Psoas muscle (tissue), 8 donors: ENCODE measurements around the gene COLQ. TPM values are rescaled to one million over a fixed set of nuclear protein-coding genes. Genes with fewer than 3 reads are reported as not detected.

ENCODE experiments used
- ATAC-seq, 4 donors: fragments of 200-7000 bp; cut with Tn5 transposase; one replicate each; pipeline ENCODE4 v1.9.1; 2020; ENCODE audit warnings: moderate library complexity in 3 of 4, mild to moderate bottlenecking in 2 of 4
- DNase-seq, 2 donors: peaks; one replicate each; pipeline ENCODE4 v3.0.0-alpha.2; 2020
- H3K27ac ChIP-seq: fragments of 200-600 bp; one replicate; pipeline ENCODE4 v1.8.0; 2022
- H3K27me3 ChIP-seq, 3 donors: fragments of 200-600 bp in 1 of 3; one replicate each; pipeline versions ENCODE4 v1.6.1 to v1.8.0; 2013 to 2022; ENCODE audit warnings: low read length in 2 of 3, mild to moderate bottlenecking in 2 of 3, moderate library complexity in 1 of 3; ENCODE audit not compliant: insufficient read depth in 3 of 3
- H3K36me3 ChIP-seq, 2 donors: fragments of 200-600 bp in 1 of 2; one replicate each; pipeline versions ENCODE4 v1.6.1 to v1.8.0; 2013 to 2022; ENCODE audit warnings: low read depth in 1 of 2, mild to moderate bottlenecking in 1 of 2, moderate library complexity in 1 of 2; ENCODE audit not compliant: insufficient read depth in 1 of 2
- H3K4me1 ChIP-seq: fragments of 200-600 bp; one replicate; pipeline ENCODE4 v1.8.0; 2022
- H3K4me3 ChIP-seq: fragments of 200-600 bp; one replicate; pipeline ENCODE4 v1.8.0; 2022; ENCODE audit warnings: mild to moderate bottlenecking
- H3K9me3 ChIP-seq: fragments of 200-600 bp; one replicate; pipeline ENCODE4 v1.8.0; 2022
- WGBS, 3 donors: extraction: QIAGEN DNeasy Blood & Tissue Kit; methylation state at CpG; one replicate each; pipeline versions ENCODE4 v1.1.6 to v1.1.7; 2013; 5-methylcytosine and 5-hydroxymethylcytosine counted together
- intact Hi-C, 2 donors: fragments of 100-400 bp; cut with DNase I; formaldehyde crosslinking; loops; one replicate each; pipeline versions ENCODE4 v1.11.0 to v1.14.2; 2022
- polyA plus RNA-seq, 3 donors: library from polyadenylated mRNA; stranded (reverse); fragments of 200-250 nt; gene quantifications; one replicate each; pipeline ENCODE4 v1.2.3, GENCODE V29; 2013
- total RNA-seq, 4 donors: library from RNA; stranded (reverse); fragmentation: NEBNext Ultra II Directional in 2 of 4; extraction: Animal tissue kit (Norgen Biotek cat#: 25700) in 2 of 4; gene quantifications; one replicate each; pipeline versions ENCODE4 v1.2.1 to v1.2.4, GENCODE V29; 2021 to 2023
- TF ChIP-seq, protein P1 (sequence below): fragments of 200-600 bp; IDR thresholded peaks from one replicate; pipeline ENCODE4 v1.8.0; 2022; ENCODE audit warnings: antibody characterized with exemption
- donor health status: healthy with polysubstance abuse.
- donor health status: DM: no; HTN: no; CAD: no; lungs with moderate emphysema.
- donor health status: Bipolar disorder and iron deficiency.
- donor health status: healthy.
- donor health status: DM: yes; HTN: yes; CAD: no.
- donor health status: DM: no; HTN: no; CAD: no.
- donor health status: DM: no; HTN: no; CAD: no.
- donor health status: DM: yes; HTN: yes; CAD: no.

The COLQ gene
- total and polyA plus RNA-seq, 7 donors, result 4.6 to 18.2 (median 10.0) TPM

DNA sequence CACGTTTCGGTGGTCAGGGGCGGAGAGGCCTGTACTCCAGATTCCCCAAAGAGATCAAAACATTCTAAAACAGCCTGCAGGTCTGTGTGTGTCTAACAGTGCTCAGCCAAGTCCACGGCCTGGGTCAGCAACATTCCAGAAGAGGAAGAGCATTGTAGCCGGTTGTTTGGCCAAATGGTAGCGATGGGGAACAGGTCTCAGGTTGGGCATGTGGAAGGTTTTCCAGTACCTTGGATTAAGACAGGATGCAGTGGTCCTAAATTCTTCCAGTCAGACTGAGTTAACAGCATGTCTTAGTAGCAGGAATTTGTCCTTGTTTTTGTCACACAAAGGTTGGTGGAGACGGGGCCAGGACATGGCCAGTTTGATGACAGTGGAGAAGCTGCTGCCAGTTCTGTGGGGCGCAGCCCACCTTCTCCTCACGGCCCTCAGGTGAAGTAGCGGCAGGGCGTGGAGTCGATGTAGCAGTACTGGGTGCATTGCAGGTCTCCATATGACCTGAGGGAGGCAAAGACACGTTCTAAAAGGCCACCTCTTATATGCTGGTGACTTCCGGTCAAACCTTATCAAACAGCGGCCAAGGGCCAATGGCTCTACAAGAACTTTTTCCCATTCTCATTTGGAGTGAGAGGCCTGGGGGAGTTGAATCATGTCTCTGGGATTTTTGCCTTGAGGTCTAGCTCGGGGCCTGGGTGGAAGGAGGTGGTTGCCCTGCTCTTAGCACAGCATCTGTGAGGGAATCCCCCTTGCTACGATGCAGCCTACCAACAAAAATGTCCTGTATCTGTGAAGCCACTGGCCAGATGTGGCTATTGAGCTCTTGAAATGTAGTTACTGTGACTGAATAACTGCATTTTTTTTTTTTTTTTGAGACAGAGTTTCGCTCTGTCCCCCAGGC, 70.0 kb downstream of the COLQ start:
- no peak for DNase-seq
- Histone ChIP-seq H3K27ac (no peak overlapping the region), H3K4me3 (no peak overlapping the region), H3K36me3 (peaks cover 0 to 70% of the 10 kb centered on the region in 2 donors), H3K4me1 (no peaks in the 10 kb centered on the region), H3K27me3 (no peaks in the 10 kb centered on the region), H3K9me3 (no peaks in the 10 kb centered on the region)
- intact Hi-C loops, result no loop called here
- ATAC-seq, result no peak
- TF ChIP-seq, protein P1, sequence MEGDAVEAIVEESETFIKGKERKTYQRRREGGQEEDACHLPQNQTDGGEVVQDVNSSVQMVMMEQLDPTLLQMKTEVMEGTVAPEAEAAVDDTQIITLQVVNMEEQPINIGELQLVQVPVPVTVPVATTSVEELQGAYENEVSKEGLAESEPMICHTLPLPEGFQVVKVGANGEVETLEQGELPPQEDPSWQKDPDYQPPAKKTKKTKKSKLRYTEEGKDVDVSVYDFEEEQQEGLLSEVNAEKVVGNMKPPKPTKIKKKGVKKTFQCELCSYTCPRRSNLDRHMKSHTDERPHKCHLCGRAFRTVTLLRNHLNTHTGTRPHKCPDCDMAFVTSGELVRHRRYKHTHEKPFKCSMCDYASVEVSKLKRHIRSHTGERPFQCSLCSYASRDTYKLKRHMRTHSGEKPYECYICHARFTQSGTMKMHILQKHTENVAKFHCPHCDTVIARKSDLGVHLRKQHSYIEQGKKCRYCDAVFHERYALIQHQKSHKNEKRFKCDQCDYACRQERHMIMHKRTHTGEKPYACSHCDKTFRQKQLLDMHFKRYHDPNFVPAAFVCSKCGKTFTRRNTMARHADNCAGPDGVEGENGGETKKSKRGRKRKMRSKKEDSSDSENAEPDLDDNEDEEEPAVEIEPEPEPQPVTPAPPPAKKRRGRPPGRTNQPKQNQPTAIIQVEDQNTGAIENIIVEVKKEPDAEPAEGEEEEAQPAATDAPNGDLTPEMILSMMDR, result no peak
- WGBS, 3 donors, result 87 to 93% (median 89%) methylated on average over 18 of the region's 18 CpGs

GRCh38 chr3:15450438-15451215, 70.9 kb downstream of the COLQ start:
- peaks cover 3 to 62% of the 10 kb centered on the region in 2 donors for H3K36me3 ChIP-seq

DNA sequence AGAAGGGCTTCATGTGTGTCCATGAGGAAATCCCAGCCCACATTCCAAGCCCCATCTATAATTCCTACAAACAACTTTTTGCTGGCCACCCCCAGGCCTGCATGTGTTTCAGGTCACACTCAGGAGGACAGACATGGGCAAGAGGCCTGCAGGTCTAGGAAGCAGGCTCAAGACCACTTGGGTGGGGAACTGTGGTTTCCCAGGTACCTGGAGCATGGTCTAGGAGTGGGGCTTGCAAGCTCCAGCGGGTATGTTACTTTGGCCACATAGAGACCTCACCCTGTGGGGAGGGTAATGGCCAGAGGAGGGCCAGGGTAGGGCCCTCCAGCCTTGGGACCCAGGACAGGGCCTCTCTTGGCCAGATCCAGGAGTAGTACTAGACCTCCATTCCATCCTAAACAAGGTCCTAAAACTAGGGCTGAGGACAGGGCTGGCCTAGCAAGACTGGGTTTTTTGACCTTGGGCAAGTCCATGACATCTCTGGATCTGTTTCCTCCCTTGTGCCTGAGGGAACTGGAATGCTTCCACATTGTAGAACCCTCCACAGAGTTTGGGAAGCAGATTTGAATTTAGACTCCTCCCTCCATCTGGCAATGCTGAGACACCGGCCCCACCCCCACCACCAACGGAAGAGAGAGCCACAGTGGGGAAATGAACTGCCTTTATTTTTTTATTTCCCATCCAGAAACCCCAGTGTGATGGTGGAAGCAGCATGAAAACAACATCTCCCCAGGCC, 71.8 kb downstream of the COLQ start:
- H3K4me1 ChIP-seq, result no peaks in the 10 kb centered on the region
- no peaks in the 10 kb centered on the region for H3K27me3 ChIP-seq
- WGBS, 3 donors, result 80 to 82% (median 81%) methylated on average over 3 of the region's 3 CpGs
- no peak for DNase-seq
- peaks cover 3 to 71% of the 10 kb centered on the region in 2 donors for H3K36me3 ChIP-seq
- no peak overlapping the region for H3K27ac ChIP-seq
- no peaks in the 10 kb centered on the region for H3K9me3 ChIP-seq
- ATAC-seq, result no peak
- intact Hi-C loops, result no loop called here
- TF ChIP-seq, protein P1, result no peak
- H3K4me3 ChIP-seq, result no peak overlapping the region

More at GRCh38 chr3:15450438-15451215, 70.9 kb downstream of the COLQ start:
- intact Hi-C loops, result no loop called here
- Histone ChIP-seq H3K9me3 (no peaks in the 10 kb centered on the region), H3K27me3 (no peaks in the 10 kb centered on the region), H3K27ac (no peak overlapping the region), H3K4me3 (no peak overlapping the region), H3K4me1 (no peaks in the 10 kb centered on the region)
- DNase-seq (no peak), ATAC-seq (no peak)
- 93 to 95% (median 93%) methylated on average over 12 of the region's 12 CpGs for WGBS, 3 donors
- TF ChIP-seq, protein P1, result no peak

GRCh38 chr3:15443826-15444524, 77.5 kb downstream of the COLQ start:
- TF ChIP-seq, protein P1, result no peak
- peaks cover 5 to 77% of the 10 kb centered on the region in 2 donors for H3K36me3 ChIP-seq
- ATAC-seq (no peak), DNase-seq (no peak)
- H3K4me3 ChIP-seq, result no peak overlapping the region
- H3K4me1 ChIP-seq, result no peaks in the 10 kb centered on the region
- no peaks in the 10 kb centered on the region for H3K9me3 ChIP-seq
- no peaks in the 10 kb centered on the region for H3K27me3 ChIP-seq
- no peak overlapping the region for H3K27ac ChIP-seq
- WGBS, 3 donors, result 68 to 81% (median 80%) methylated on average over 4 of the region's 4 CpGs
- intact Hi-C loops, result no loop called here
